PC-3 (cell line): ENCODE results near the gene MTCL1. TPM values are rescaled to one million over a fixed set of nuclear protein-coding genes. Genes with fewer than 3 reads are reported as not detected.

ENCODE experiments used
- ATAC-seq: fragments of 200-7000 bp; cut with Tn5 transposase; 2 replicates; pipeline ENCODE4 v1.9.1; 2020; ENCODE audit warnings: mild to moderate bottlenecking, moderate library complexity
- BruUV-seq: library from RNA; stranded (reverse); fragments of 400-500 nt; replicated peaks from 2 replicates; lab custom pipeline; 2021; lab: Mats Ljungman, UMichigan
- CTCF ChIA-PET: fragments of 300-600 bp; sonication (Branson Sonifier 250); formaldehyde crosslinking; loops from one replicate; lab custom pipeline; 2022; ENCODE audit warnings: antibody characterized with exemption; lab: Charles Lee
- POLR2A ChIA-PET: fragments of 300-600 bp; sonication (Branson Sonifier 250); formaldehyde crosslinking; loops from one replicate; lab custom pipeline; 2022; ENCODE audit warnings: antibody characterized with exemption; ENCODE audit not compliant: unreplicated experiment; lab: Charles Lee
- DNase-seq: peaks from one replicate; pipeline ENCODE4 v3.0.0-alpha.2; 2015
- H2AFZ ChIP-seq: fragments of 300-600 bp; sonication (generic); 2 replicates; pipeline ENCODE4 v1.6.0; 2016; ENCODE audit warnings: antibody characterized with exemption, low read length
- H3F3A ChIP-seq: fragments of 300-600 bp; sonication (generic); one replicate; pipeline ENCODE4 v1.6.0; 2017; ENCODE audit warnings: antibody characterized with exemption, low read length, control low read depth, mild to moderate bottlenecking; ENCODE audit not compliant: unreplicated experiment
- H3K27ac ChIP-seq: fragments of 300-600 bp; sonication (generic); 2 replicates; pipeline ENCODE4 v1.5.1; 2016; ENCODE audit warnings: mild to moderate bottlenecking, low read length
- H3K27me3 ChIP-seq: fragments of 300-600 bp; sonication (generic); 2 replicates; pipeline ENCODE4 v1.6.1; 2016; ENCODE audit warnings: low read length, mixed read lengths
- H3K36me3 ChIP-seq: fragments of 300-600 bp; sonication (generic); 2 replicates; pipeline ENCODE4 v1.6.1; 2016; ENCODE audit warnings: low read depth, mixed run types, low read length, mixed read lengths
- H3K4me1 ChIP-seq: fragments of 300-600 bp; sonication (generic); 2 replicates; pipeline ENCODE4 v1.5.1; 2016; ENCODE audit warnings: low read length; ENCODE audit not compliant: insufficient read depth
- H3K4me2 ChIP-seq: fragments of 300-600 bp; sonication (generic); 2 replicates; pipeline ENCODE4 v1.6.0; 2016; ENCODE audit warnings: low read length
- H3K4me3 ChIP-seq: fragments of 300-600 bp; sonication (generic); 2 replicates; pipeline ENCODE4 v1.5.1; 2016; ENCODE audit warnings: mild to moderate bottlenecking, low read length, mixed read lengths
- H3K79me2 ChIP-seq: fragments of 300-600 bp; sonication (generic); 2 replicates; pipeline ENCODE4 v1.6.1; 2017; ENCODE audit warnings: low read length, mixed read lengths
- H3K9ac ChIP-seq: fragments of 300-600 bp; sonication (generic); 2 replicates; pipeline ENCODE4 v1.6.0; 2016; ENCODE audit warnings: mild to moderate bottlenecking, low read length
- H3K9me2 ChIP-seq: fragments of 300-600 bp; sonication (generic); replicated peaks from 2 replicates; pipeline ENCODE4 v1.6.1; 2016; ENCODE audit warnings: mixed run types, low read length, mixed read lengths
- H3K9me3 ChIP-seq: fragments of 300-600 bp; sonication (generic); 2 replicates; pipeline ENCODE4 v1.6.1; 2016; ENCODE audit warnings: low read length, mixed read lengths
- H4K20me1 ChIP-seq: fragments of 300-600 bp; sonication (generic); 2 replicates; pipeline ENCODE4 v1.6.1; 2016; ENCODE audit warnings: low read length, mixed read lengths
- EZH2 ChIP-seq: fragments of 300-600 bp; sonication (generic); IDR thresholded peaks from one replicate; pipeline ENCODE4 v1.6.1; 2017; ENCODE audit warnings: antibody characterized with exemption, mild to moderate bottlenecking, low read length; ENCODE audit not compliant: unreplicated experiment
- EZH2phosphoT487 ChIP-seq: fragments of 300-600 bp; sonication (generic); IDR thresholded peaks from 2 replicates; pipeline ENCODE4 v1.6.1; 2018; ENCODE audit warnings: mild to moderate bottlenecking, antibody characterized with exemption, low read length, borderline replicate concordance
- intact Hi-C: fragments of 100-400 bp; cut with micrococcal nuclease; formaldehyde crosslinking; loops from 2 replicates; pipeline ENCODE4 v1.9.0; 2023
- total RNA-seq: library from RNA; depleted of rRNA; stranded (reverse); fragments of >200 nt; gene quantifications from 2 replicates; pipeline ENCODE4 v1.2.3, GENCODE V29; 2014
- TF ChIP-seq, protein P1 (sequence below): fragments of 300-600 bp; sonication (generic); conservative IDR thresholded peaks from 2 replicates; pipeline ENCODE4 v1.5.1; 2017; ENCODE audit warnings: antibody characterized with exemption, low read depth, mild to moderate bottlenecking, low read length

The MTCL1 gene
- total RNA-seq, 1 experiment from 2014 or later = 33.1 TPM

GRCh38 chr18:8735274-8735673, 29.9 kb downstream of the MTCL1 start:
- Histone ChIP-seq H2AFZ (no peak overlapping the region), H3K9ac (no peak overlapping the region), H3K4me3 (no peak overlapping the region), H3K79me2 (peaks cover 38% of the 10 kb centered on the region), H3K4me1 (peaks cover 12% of the 10 kb centered on the region), H3K9me3 (no peaks in the 10 kb centered on the region), H3K36me3 (0 out of 2 replicates have a peak, but pooled peaks cover 3% of the 10 kb centered on the region), H4K20me1 (peaks cover 4% of the 10 kb centered on the region; the same call in 1 of the 2 replicates), H3K9me2 (no peaks in the 10 kb centered on the region), H3F3A (no peaks in the 10 kb centered on the region), H3K27ac (no peak overlapping the region), H3K27me3 (no peaks in the 10 kb centered on the region), H3K4me2 (no peak overlapping the region)
- no peak for ATAC-seq
- no peak for DNase-seq
- ChIA-PET POLR2A (no interaction called here), CTCF (no interaction called here)
- BruUV-seq = no TSS peak
- TF ChIP-seq EZH2phosphoT487 (no peak), EZH2 (no peak)
- TF ChIP-seq, protein P1, sequence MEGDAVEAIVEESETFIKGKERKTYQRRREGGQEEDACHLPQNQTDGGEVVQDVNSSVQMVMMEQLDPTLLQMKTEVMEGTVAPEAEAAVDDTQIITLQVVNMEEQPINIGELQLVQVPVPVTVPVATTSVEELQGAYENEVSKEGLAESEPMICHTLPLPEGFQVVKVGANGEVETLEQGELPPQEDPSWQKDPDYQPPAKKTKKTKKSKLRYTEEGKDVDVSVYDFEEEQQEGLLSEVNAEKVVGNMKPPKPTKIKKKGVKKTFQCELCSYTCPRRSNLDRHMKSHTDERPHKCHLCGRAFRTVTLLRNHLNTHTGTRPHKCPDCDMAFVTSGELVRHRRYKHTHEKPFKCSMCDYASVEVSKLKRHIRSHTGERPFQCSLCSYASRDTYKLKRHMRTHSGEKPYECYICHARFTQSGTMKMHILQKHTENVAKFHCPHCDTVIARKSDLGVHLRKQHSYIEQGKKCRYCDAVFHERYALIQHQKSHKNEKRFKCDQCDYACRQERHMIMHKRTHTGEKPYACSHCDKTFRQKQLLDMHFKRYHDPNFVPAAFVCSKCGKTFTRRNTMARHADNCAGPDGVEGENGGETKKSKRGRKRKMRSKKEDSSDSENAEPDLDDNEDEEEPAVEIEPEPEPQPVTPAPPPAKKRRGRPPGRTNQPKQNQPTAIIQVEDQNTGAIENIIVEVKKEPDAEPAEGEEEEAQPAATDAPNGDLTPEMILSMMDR = no peak
- intact Hi-C loops = no loop called here

GRCh38 chr18:8741117-8741516, 35.8 kb downstream of the MTCL1 start:
- no peaks in the 10 kb centered on the region for H3K9me2 ChIP-seq
- no peak overlapping the region for H2AFZ ChIP-seq
- H3K4me1 ChIP-seq = no peaks in the 10 kb centered on the region
- DNase-seq (no peak), ATAC-seq (no peak)
- ChIA-PET CTCF (no interaction called here), POLR2A (no interaction called here)
- H3K9me3 ChIP-seq = no peaks in the 10 kb centered on the region
- no peak overlapping the region for H3K27ac ChIP-seq
- H3K79me2 ChIP-seq = peaks cover 22% of the 10 kb centered on the region; the same call in 1 of the 2 replicates
- H3K27me3 ChIP-seq = no peaks in the 10 kb centered on the region
- no peaks in the 10 kb centered on the region; the same call in 1 of the 2 replicates for H3K36me3 ChIP-seq
- intact Hi-C loops = no loop called here
- TF ChIP-seq EZH2phosphoT487 = no peak
- TF ChIP-seq, protein P1 = no peak
- no peak for TF ChIP-seq EZH2
- no TSS peak for BruUV-seq
- H4K20me1 ChIP-seq = 0 out of 2 replicates have a peak, but pooled peaks cover 1% of the 10 kb centered on the region
- no peak overlapping the region for H3K4me2 ChIP-seq
- H3K9ac ChIP-seq = no peak overlapping the region
- no peaks in the 10 kb centered on the region for H3F3A ChIP-seq
- no peak overlapping the region for H3K4me3 ChIP-seq

DNA sequence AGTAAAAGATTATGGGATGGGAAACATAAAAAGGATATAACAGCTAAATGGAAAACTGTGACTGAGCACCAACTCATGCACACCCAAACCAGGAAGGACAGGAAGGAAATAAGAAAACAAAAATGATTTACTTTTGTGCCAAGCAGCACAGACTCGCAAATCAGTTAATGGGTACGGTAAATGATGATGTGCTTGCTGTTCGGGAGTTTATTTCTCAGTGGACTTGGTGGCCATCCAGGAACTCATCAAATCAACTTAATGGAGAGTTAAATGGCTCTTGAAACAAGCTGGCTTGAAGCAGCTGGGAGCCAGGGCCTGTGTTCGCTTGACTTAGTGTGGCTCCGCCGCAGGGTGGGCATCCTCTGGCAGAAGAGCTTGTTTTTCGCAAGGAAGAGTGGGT, 36.2 kb downstream of the MTCL1 start:
- CTCF ChIA-PET = no interaction called here
- H3K27me3 ChIP-seq = no peaks in the 10 kb centered on the region
- no peak overlapping the region for H3K9ac ChIP-seq
- H3K4me3 ChIP-seq = no peak overlapping the region
- H3K79me2 ChIP-seq = peaks cover 26% of the 10 kb centered on the region; the same call in 1 of the 2 replicates
- H3F3A ChIP-seq = no peaks in the 10 kb centered on the region
- no peaks in the 10 kb centered on the region; the same call in 1 of the 2 replicates for H3K36me3 ChIP-seq
- no peaks in the 10 kb centered on the region for H4K20me1 ChIP-seq
- intact Hi-C loops = no loop called here
- no peak overlapping the region for H3K4me2 ChIP-seq
- POLR2A ChIA-PET = no interaction called here
- H3K27ac ChIP-seq = no peak overlapping the region
- peak; percentile 41 for ATAC-seq
- TF ChIP-seq, protein P1 = no peak
- no peak for TF ChIP-seq EZH2phosphoT487
- TF ChIP-seq EZH2 = no peak
- H3K9me2 ChIP-seq = no peaks in the 10 kb centered on the region
- no peak overlapping the region for H2AFZ ChIP-seq
- no peaks in the 10 kb centered on the region for H3K4me1 ChIP-seq
- DNase-seq = no peak
- no TSS peak for BruUV-seq
- no peaks in the 10 kb centered on the region for H3K9me3 ChIP-seq
